Measurements from ENCODE around the gene PLEKHG1.
A peak's percentile ranks its signal among the peaks of the same experiment; 100 is the strongest.

PLEKHG1 gene

GRCh38 chr6:150599199-150600009 lies at the start of gene PLEKHG1:
PLEKHG1 (plus strand) TSS chr6:150599885; CDS start chr6:150733682, 133,797 bp downstream.
- no peaks in the 10 kb centered on the region for H3K36me3 ChIP-seq (ENCODE audit: control insufficient read depth, insufficient read depth, low read length)
- H3K4me1 ChIP-seq (ENCODE audit: control insufficient read depth, insufficient read depth, low read length) = no peaks in the 10 kb centered on the region
- H3K27me3 ChIP-seq (ENCODE audit: control insufficient read depth, insufficient read depth, low read length) = no peaks in the 10 kb centered on the region
- H3K9ac ChIP-seq (ENCODE audit: low read length) = peak within 1 kb of the TSS; percentile 38
- peak within 1 kb of the TSS; percentile 47 for H3K27ac ChIP-seq (ENCODE audit: low read depth, low read length)
- peak within 1 kb of the TSS; percentile 78 for H3K4me3 ChIP-seq (ENCODE audit: low read length)

- H3K36me3 ChIP-seq (ENCODE audit: control insufficient read depth, insufficient read depth, low read length) = no peaks in the 10 kb centered on the region
- H3K4me3 ChIP-seq (ENCODE audit: low read length) = no peak overlapping the region
- H3K27ac ChIP-seq (ENCODE audit: low read depth, low read length) = no peak overlapping the region
- H3K4me1 ChIP-seq (ENCODE audit: control insufficient read depth, insufficient read depth, low read length) = no peaks in the 10 kb centered on the region
- H3K9ac ChIP-seq (ENCODE audit: low read length) = no peak overlapping the region
- no peaks in the 10 kb centered on the region for H3K27me3 ChIP-seq (ENCODE audit: control insufficient read depth, insufficient read depth, low read length)
Observed at GRCh38 chr6:150550244-150550643, 49.4 kb upstream of the PLEKHG1 start.

DNA sequence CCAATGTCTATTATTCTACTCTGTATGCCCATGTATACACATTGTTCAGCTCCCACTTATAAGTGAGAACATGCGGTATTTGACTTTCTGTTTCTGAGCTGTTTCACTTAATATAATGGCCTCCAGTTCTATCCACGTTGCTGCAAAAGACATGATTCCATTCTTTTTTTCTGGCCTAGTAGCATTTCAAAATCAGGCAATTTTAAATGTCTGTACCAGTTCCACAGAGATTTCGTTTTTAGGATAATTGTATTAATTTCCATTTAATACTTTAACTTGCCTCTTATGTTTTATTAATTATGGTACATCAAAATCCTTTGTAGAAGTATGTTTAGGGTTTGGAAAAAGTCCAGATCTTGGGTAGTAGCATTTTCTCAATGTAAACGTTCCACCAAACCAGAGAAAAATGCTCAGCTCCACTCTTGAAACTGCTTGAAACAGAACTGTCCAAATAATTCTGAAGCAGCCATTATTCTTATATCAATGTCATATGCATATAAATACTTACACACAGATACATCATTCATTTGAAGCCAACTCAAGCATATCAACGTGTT lies 42.6 kb upstream of the PLEKHG1 start:
- Histone ChIP-seq H3K4me1 (ENCODE audit: control insufficient read depth, insufficient read depth, low read length) (no peaks in the 10 kb centered on the region), H3K9ac (ENCODE audit: low read length) (no peak overlapping the region), H3K4me3 (ENCODE audit: low read length) (no peak overlapping the region), H3K27me3 (ENCODE audit: control insufficient read depth, insufficient read depth, low read length) (no peaks in the 10 kb centered on the region), H3K36me3 (ENCODE audit: control insufficient read depth, insufficient read depth, low read length) (no peaks in the 10 kb centered on the region), H3K27ac (ENCODE audit: low read depth, low read length) (no peak overlapping the region)

- Histone ChIP-seq H3K27me3 (ENCODE audit: control insufficient read depth, insufficient read depth, low read length) (no peaks in the 10 kb centered on the region), H3K9ac (ENCODE audit: low read length) (no peak overlapping the region), H3K4me1 (ENCODE audit: control insufficient read depth, insufficient read depth, low read length) (no peaks in the 10 kb centered on the region), H3K36me3 (ENCODE audit: control insufficient read depth, insufficient read depth, low read length) (no peaks in the 10 kb centered on the region), H3K27ac (ENCODE audit: low read depth, low read length) (no peak overlapping the region), H3K4me3 (ENCODE audit: low read length) (no peak overlapping the region)
Observed at GRCh38 chr6:150560004-150560883, 39.4 kb upstream of the PLEKHG1 start.

- Histone ChIP-seq H3K4me1 (ENCODE audit: control insufficient read depth, insufficient read depth, low read length) (no peaks in the 10 kb centered on the region), H3K27ac (ENCODE audit: low read depth, low read length) (no peak overlapping the region), H3K27me3 (ENCODE audit: control insufficient read depth, insufficient read depth, low read length) (no peaks in the 10 kb centered on the region)
Observed at GRCh38 chr6:150560884-150561219, 38.8 kb upstream of the PLEKHG1 start.

GRCh38 chr6:150565945-150566344 lies 33.7 kb upstream of the PLEKHG1 start:
- Histone ChIP-seq H3K27me3 (ENCODE audit: control insufficient read depth, insufficient read depth, low read length) (peaks cover 3% of the 10 kb centered on the region), H3K9ac (ENCODE audit: low read length) (no peak overlapping the region), H3K4me3 (ENCODE audit: low read length) (no peak overlapping the region), H3K27ac (ENCODE audit: low read depth, low read length) (no peak overlapping the region), H3K4me1 (ENCODE audit: control insufficient read depth, insufficient read depth, low read length) (no peaks in the 10 kb centered on the region), H3K36me3 (ENCODE audit: control insufficient read depth, insufficient read depth, low read length) (no peaks in the 10 kb centered on the region)

More at GRCh38 chr6:150560884-150561219, 38.8 kb upstream of the PLEKHG1 start:
- Histone ChIP-seq H3K4me3 (ENCODE audit: low read length) (no peak overlapping the region), H3K36me3 (ENCODE audit: control insufficient read depth, insufficient read depth, low read length) (no peaks in the 10 kb centered on the region), H3K9ac (ENCODE audit: low read length) (no peak overlapping the region)

DNA sequence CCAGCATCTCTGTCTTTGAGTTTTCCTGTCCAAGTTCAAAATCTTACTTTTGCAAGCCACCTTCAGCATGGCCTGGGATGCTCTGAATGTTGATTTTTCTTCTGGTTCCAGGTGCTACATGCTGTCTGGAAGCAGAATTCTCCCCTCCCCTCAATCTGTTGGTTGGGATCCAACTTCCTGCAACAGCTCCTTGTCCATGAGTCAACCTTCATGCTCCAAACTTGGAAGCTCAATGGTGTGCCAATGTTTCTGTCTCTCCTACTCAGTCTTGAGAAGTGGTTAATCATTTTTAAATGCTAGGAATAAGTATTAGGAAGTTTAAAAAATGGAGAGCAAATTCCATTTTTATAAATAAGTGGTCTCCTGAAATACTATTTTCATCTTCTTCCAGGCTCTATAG lies 33.2 kb upstream of the PLEKHG1 start:
- Histone ChIP-seq H3K27ac (ENCODE audit: low read depth, low read length) (no peak overlapping the region), H3K9ac (ENCODE audit: low read length) (no peak overlapping the region), H3K4me1 (ENCODE audit: control insufficient read depth, insufficient read depth, low read length) (no peaks in the 10 kb centered on the region), H3K27me3 (ENCODE audit: control insufficient read depth, insufficient read depth, low read length) (peaks cover 3% of the 10 kb centered on the region), H3K4me3 (ENCODE audit: low read length) (no peak overlapping the region), H3K36me3 (ENCODE audit: control insufficient read depth, insufficient read depth, low read length) (no peaks in the 10 kb centered on the region)

GRCh38 chr6:150567380-150567779 lies 32.3 kb upstream of the PLEKHG1 start:
- Histone ChIP-seq H3K9ac (ENCODE audit: low read length) (no peak overlapping the region), H3K36me3 (ENCODE audit: control insufficient read depth, insufficient read depth, low read length) (no peaks in the 10 kb centered on the region), H3K4me1 (ENCODE audit: control insufficient read depth, insufficient read depth, low read length) (no peaks in the 10 kb centered on the region), H3K27me3 (ENCODE audit: control insufficient read depth, insufficient read depth, low read length) (peaks cover 3% of the 10 kb centered on the region), H3K27ac (ENCODE audit: low read depth, low read length) (no peak overlapping the region), H3K4me3 (ENCODE audit: low read length) (no peak overlapping the region)

GRCh38 chr6:150567823-150568383 lies 31.8 kb upstream of the PLEKHG1 start:
- H3K4me1 ChIP-seq (ENCODE audit: control insufficient read depth, insufficient read depth, low read length) = no peaks in the 10 kb centered on the region
- peaks cover 3% of the 10 kb centered on the region for H3K27me3 ChIP-seq (ENCODE audit: control insufficient read depth, insufficient read depth, low read length)
- no peaks in the 10 kb centered on the region for H3K36me3 ChIP-seq (ENCODE audit: control insufficient read depth, insufficient read depth, low read length)
- no peak overlapping the region for H3K9ac ChIP-seq (ENCODE audit: low read length)
- no peak overlapping the region for H3K27ac ChIP-seq (ENCODE audit: low read depth, low read length)
- H3K4me3 ChIP-seq (ENCODE audit: low read length) = no peak overlapping the region

GRCh38 chr6:150568560-150568959 lies 31.1 kb upstream of the PLEKHG1 start:
- H3K27ac ChIP-seq (ENCODE audit: low read depth, low read length) = no peak overlapping the region
- no peak overlapping the region for H3K4me3 ChIP-seq (ENCODE audit: low read length)
- peaks cover 3% of the 10 kb centered on the region for H3K27me3 ChIP-seq (ENCODE audit: control insufficient read depth, insufficient read depth, low read length)
- H3K36me3 ChIP-seq (ENCODE audit: control insufficient read depth, insufficient read depth, low read length) = no peaks in the 10 kb centered on the region
- no peaks in the 10 kb centered on the region for H3K4me1 ChIP-seq (ENCODE audit: control insufficient read depth, insufficient read depth, low read length)
- no peak overlapping the region for H3K9ac ChIP-seq (ENCODE audit: low read length)

DNA sequence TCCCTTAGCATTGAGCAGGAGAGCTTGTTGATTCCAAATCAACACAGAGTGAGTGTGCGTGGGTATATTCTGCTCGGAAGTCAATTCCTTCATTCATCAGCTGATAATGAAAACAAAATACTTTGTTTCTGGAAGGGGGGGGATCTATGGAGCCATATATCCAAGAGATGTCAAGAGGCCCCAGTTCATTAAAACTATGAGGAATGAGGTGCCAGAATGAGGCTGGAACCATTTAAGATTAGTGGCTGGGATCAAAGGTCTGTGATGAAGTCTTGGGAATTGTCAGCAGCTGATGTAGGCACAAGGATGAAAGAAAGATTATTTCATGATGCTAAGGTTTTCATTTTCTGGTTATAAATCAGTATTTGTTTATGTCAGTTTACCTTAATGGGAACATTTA lies 30.5 kb upstream of the PLEKHG1 start:
- no peak overlapping the region for H3K27ac ChIP-seq (ENCODE audit: low read depth, low read length)
- H3K9ac ChIP-seq (ENCODE audit: low read length) = no peak overlapping the region
- H3K36me3 ChIP-seq (ENCODE audit: control insufficient read depth, insufficient read depth, low read length) = no peaks in the 10 kb centered on the region
- H3K4me3 ChIP-seq (ENCODE audit: low read length) = no peak overlapping the region
- H3K27me3 ChIP-seq (ENCODE audit: control insufficient read depth, insufficient read depth, low read length) = peaks cover 3% of the 10 kb centered on the region
- H3K4me1 ChIP-seq (ENCODE audit: control insufficient read depth, insufficient read depth, low read length) = no peaks in the 10 kb centered on the region

- no peak overlapping the region for H3K27ac ChIP-seq (ENCODE audit: low read depth, low read length)
- H3K27me3 ChIP-seq (ENCODE audit: control insufficient read depth, insufficient read depth, low read length) = no peaks in the 10 kb centered on the region
- no peaks in the 10 kb centered on the region for H3K36me3 ChIP-seq (ENCODE audit: control insufficient read depth, insufficient read depth, low read length)
Observed at GRCh38 chr6:150573041-150573681, 26.5 kb upstream of the PLEKHG1 start.

More at GRCh38 chr6:150573041-150573681, 26.5 kb upstream of the PLEKHG1 start:
- H3K4me3 ChIP-seq (ENCODE audit: low read length) = no peak overlapping the region
- no peaks in the 10 kb centered on the region for H3K4me1 ChIP-seq (ENCODE audit: control insufficient read depth, insufficient read depth, low read length)
- H3K9ac ChIP-seq (ENCODE audit: low read length) = no peak overlapping the region
